Right lobe of liver (tissue), 6 donors: ENCODE measurements around the gene TNNC2. TPM values are rescaled to one million over a fixed set of nuclear protein-coding genes. Genes with fewer than 3 reads are reported as not detected.
"Not testable (repeated sequence)": the region's sequence is repeated elsewhere in the genome, so short reads cannot be mapped to it uniquely, and the experiment has no call there.

Experiments
- ATAC-seq, 4 donors: fragments of 200-7000 bp; cut with Tn5 transposase; one replicate each; pipeline ENCODE4 v1.9.1; 2020; ENCODE audit warnings: mild to moderate bottlenecking in 4 of 4, moderate library complexity in 4 of 4
- DNase-seq, 3 donors: peaks; one replicate each; pipeline ENCODE4 v3.0.0-alpha.2; 2020
- H3K27ac ChIP-seq, 3 donors: fragments of 200-600 bp; one replicate each; pipeline ENCODE4 v1.8.0; 2022
- H3K27me3 ChIP-seq, 2 donors: fragments of 200-600 bp; one replicate each; pipeline ENCODE4 v1.8.0; 2022
- H3K36me3 ChIP-seq, 4 donors: fragments of 200-600 bp; sonication (generic) in 1 of 4; one replicate each; pipeline versions ENCODE4 v1.5.1 to v1.8.0; 2017 to 2022; ENCODE audit warnings: control low read depth in 1 of 4
- H3K4me1 ChIP-seq, 4 donors: fragments of 200-600 bp; sonication (generic) in 1 of 4; one replicate each; pipeline versions ENCODE4 v1.5.1 to v1.8.0; 2017 to 2022; ENCODE audit warnings: control low read depth in 1 of 4
- H3K4me3 ChIP-seq, 3 donors: fragments of 200-600 bp; one replicate each; pipeline ENCODE4 v1.8.0; 2022
- H3K9me3 ChIP-seq, 4 donors: fragments of 200-600 bp; sonication (generic) in 1 of 4; one replicate each; pipeline versions ENCODE4 v1.5.1 to v1.8.0; 2017 to 2022; ENCODE audit warnings: control low read depth in 1 of 4
- CTCF ChIP-seq, 4 donors: fragments of 200-600 bp in 3 of 4; fragments of 450-650 bp in 1 of 4; IDR thresholded peaks; one replicate each; pipeline versions ENCODE4 v1.5.1 to v1.8.0; 2016 to 2022; ENCODE audit warnings: antibody characterized with exemption in 4 of 4, mild to moderate bottlenecking in 2 of 4
- POLR2A ChIP-seq: fragments of 450-650 bp; IDR thresholded peaks from one replicate; pipeline ENCODE4 v1.6.1; 2017; ENCODE audit warnings: antibody characterized with exemption, mild to moderate bottlenecking
- WGBS: methylation state at CpG from one replicate; pipeline ENCODE4 v1.1.6; 2018; ENCODE audit warnings: low coverage, low lambda C conversion rate; ENCODE audit not compliant: insufficient coverage; ENCODE audit errors: missing lambda C conversion rate; 5-methylcytosine and 5-hydroxymethylcytosine counted together
- intact Hi-C, 2 donors: fragments of 100-400 bp; cut with DNase I; formaldehyde crosslinking; loops; one replicate each; pipeline versions ENCODE4 v1.11.2 to v1.14.1; 2022
- long read RNA-seq: library from polyadenylated mRNA; unstranded; transcript quantifications from one replicate; pipeline ENCODE4 v2.0.0, GENCODE V29; 2019
- total RNA-seq, 6 experiments: library from RNA; depleted of rRNA in 2 of 6; stranded (reverse); fragments of >200 nt in 2 of 6; fragmentation: NEBNext Ultra II Directional in 3 of 6; extraction: Animal tissue kit (Norgen Biotek cat#: 25700) in 3 of 6; gene quantifications; one replicate each; pipeline versions ENCODE4 v1.1.0 to v1.2.4, GENCODE V29; 2016 to 2023
- donor health status: DM: no; HTN: yes; CAD: no.
- donor health status: DM: no; HTN: no; CAD: no.
- donor health status: DM: no; HTN: no; CAD: no.
- donor health status: DM: no; HTN: yes; CAD: no.
- donor health status: DM: no; HTN: yes; CAD: no.

The TNNC2 gene
- 1 to 10 TPM in 1 of 6 experiments, under 1 TPM in 2, not detected in 3; 0.37 to 3.5 (median 0.86) TPM for total RNA-seq
- long read RNA-seq = 0 reads

GRCh38 chr20:45827030-45827652 is at the start of gene TNNC2:
Gene TNNC2 (minus strand): TSS chr20:45827312. CDS start chr20:45827248, 64 bp downstream.
- intact Hi-C loops = loop anchor here in 1 of 2 donors (10.0 kb wide), 1 partner anchor 138 kb away; no protein-coding TSS in a partner anchor
- Histone ChIP-seq H3K27me3 (peaks cover 0 to 11% of the 10 kb centered on the region in 2 donors), H3K9me3 (no peaks in the 10 kb centered on the region), H3K36me3 (no peaks in the 10 kb centered on the region), H3K27ac (no peak within 1 kb of the TSS), H3K4me1 (no peaks in the 10 kb centered on the region), H3K4me3 (no peak within 1 kb of the TSS)
- DNase-seq (no peak), ATAC-seq (no peak)
- TF ChIP-seq CTCF (IDR thresholded peaks at IDR 0.05) (no peak), POLR2A (no peak)
- WGBS = 86% methylated on average over 2 of the region's 8 CpGs

GRCh38 chr20:45874576-45874975 is 47.5 kb upstream of the TNNC2 start:
- 57% methylated on average over 4 of the region's 4 CpGs for WGBS
- Histone ChIP-seq H3K9me3 (no peaks in the 10 kb centered on the region), H3K27ac (no peak overlapping the region), H3K36me3 (peaks cover 0 to 17% (median 0%) of the 10 kb centered on the region in 4 donors), H3K4me3 (no peak overlapping the region), H3K4me1 (no peaks in the 10 kb centered on the region), H3K27me3 (no peaks in the 10 kb centered on the region)
- DNase-seq (no peak), ATAC-seq (no peak)
- intact Hi-C loops = no loop called here
- TF ChIP-seq POLR2A = no peak
- no peak for TF ChIP-seq CTCF (IDR thresholded peaks at IDR 0.05)

GRCh38 chr20:45874104-45874481 is 47.0 kb upstream of the TNNC2 start:
- 96% methylated on average over 10 of the region's 10 CpGs for WGBS
- H3K36me3 ChIP-seq = peaks cover 0 to 17% (median 0%) of the 10 kb centered on the region in 4 donors

GRCh38 chr20:45873409-45874103 is 46.4 kb upstream of the TNNC2 start:
- Histone ChIP-seq H3K9me3 (no peaks in the 10 kb centered on the region), H3K4me1 (no peaks in the 10 kb centered on the region), H3K27ac (no peak overlapping the region), H3K27me3 (no peaks in the 10 kb centered on the region), H3K36me3 (peaks cover 0 to 16% (median 0%) of the 10 kb centered on the region in 4 donors), H3K4me3 (no peak overlapping the region)
- WGBS = 24% methylated on average over 1 of the region's 1 CpG
- ATAC-seq (no peak), DNase-seq (no peak)
- TF ChIP-seq POLR2A = no peak
- no peak for TF ChIP-seq CTCF (IDR thresholded peaks at IDR 0.05)
- intact Hi-C loops = no loop called here

More at GRCh38 chr20:45874104-45874481, 47.0 kb upstream of the TNNC2 start:
- H3K4me1 ChIP-seq, ATAC-seq, H3K27ac ChIP-seq, H3K9me3 ChIP-seq, intact Hi-C loops, DNase-seq, H3K4me3 ChIP-seq, H3K27me3 ChIP-seq: not testable (repeated sequence)

- Histone ChIP-seq H3K36me3 (peaks cover 0 to 7% (median 0%) of the 10 kb centered on the region in 4 donors), H3K9me3 (no peaks in the 10 kb centered on the region), H3K4me1 (no peaks in the 10 kb centered on the region), H3K27ac (no peak overlapping the region), H3K4me3 (no peak overlapping the region), H3K27me3 (no peaks in the 10 kb centered on the region)
- TF ChIP-seq POLR2A (no peak), CTCF (IDR thresholded peaks at IDR 0.05) (no peak)
- no peak for ATAC-seq
- no CpG with 5 or more reads among the region's 4 CpGs for WGBS
- intact Hi-C loops = no loop called here
- DNase-seq = no peak
Observed at GRCh38 chr20:45872626-45873025, 45.5 kb upstream of the TNNC2 start.
